Smooth muscle cell (in vitro differentiated cells): ENCODE measurements around the gene HOXC6. TPM values are rescaled to one million over a fixed set of nuclear protein-coding genes. Genes with fewer than 3 reads are reported as not detected.

Experiments used
- DNase-seq: peaks from one replicate; lab custom pipeline; 2025; ENCODE audit not compliant: unreplicated experiment; lab: John Stamatoyannopoulos, UW
- H2AFZ ChIP-seq: fragments of 200-600 bp; sonication (generic); 2 replicates; pipeline ENCODE4 v1.6.0; 2016; ENCODE audit warnings: antibody characterized with exemption, low read depth, mild to moderate bottlenecking
- H3F3A ChIP-seq: fragments of 200-600 bp; sonication (generic); 2 replicates; pipeline ENCODE4 v1.6.0; 2017; ENCODE audit warnings: antibody characterized with exemption, low read depth
- H3K27ac ChIP-seq: fragments of 200-600 bp; sonication (generic); 2 replicates; pipeline ENCODE4 v1.5.1; 2016; ENCODE audit warnings: low read depth, mild to moderate bottlenecking
- H3K27me3 ChIP-seq: fragments of 200-600 bp; sonication (generic); 2 replicates; pipeline ENCODE4 v1.6.1; 2016; ENCODE audit warnings: low read depth, mild to moderate bottlenecking
- H3K36me3 ChIP-seq: fragments of 200-600 bp; sonication (generic); 2 replicates; pipeline ENCODE4 v1.5.1; 2016; ENCODE audit warnings: low read depth
- H3K4me1 ChIP-seq: fragments of 200-600 bp; sonication (generic); 2 replicates; pipeline ENCODE4 v1.5.1; 2016; ENCODE audit warnings: low read depth
- H3K4me2 ChIP-seq: fragments of 200-600 bp; sonication (generic); 2 replicates; pipeline ENCODE4 v1.6.0; 2016; ENCODE audit warnings: mild to moderate bottlenecking
- H3K4me3 ChIP-seq: fragments of 200-600 bp; sonication (generic); 2 replicates; pipeline ENCODE4 v1.5.1; 2016; ENCODE audit warnings: mild to moderate bottlenecking
- H3K79me2 ChIP-seq: fragments of 200-600 bp; sonication (generic); 2 replicates; pipeline ENCODE4 v1.6.0; 2016; ENCODE audit warnings: low read depth, mild to moderate bottlenecking
- H3K9ac ChIP-seq: fragments of 200-600 bp; sonication (generic); 2 replicates; pipeline ENCODE4 v1.6.0; 2016; ENCODE audit warnings: low read depth
- H3K9me3 ChIP-seq: fragments of 200-600 bp; sonication (generic); replicated peaks from 2 replicates; pipeline ENCODE4 v1.5.1; 2016; ENCODE audit warnings: low read depth
- H4K20me1 ChIP-seq: fragments of 200-600 bp; sonication (generic); 2 replicates; pipeline ENCODE4 v1.6.0; 2016; ENCODE audit warnings: low read depth
- CTCF ChIP-seq: fragments of 200-600 bp; sonication (generic); IDR thresholded peaks from 2 replicates; pipeline ENCODE4 v1.5.1; 2017; ENCODE audit warnings: borderline replicate concordance, mild to moderate bottlenecking, antibody characterized with exemption; ENCODE audit not compliant: insufficient read depth, poor library complexity, severe bottlenecking
- WGBS: methylation state at CpG from one replicate; pipeline ENCODE4 v1.1.7; 2016; ENCODE audit warnings: low lambda C conversion rate; 5-methylcytosine and 5-hydroxymethylcytosine counted together
- polyA plus RNA-seq: library from polyadenylated mRNA; unstranded; fragments of >200 nt; fragmentation: Nextera tagmentation; extraction: Ambion mirVana; gene quantifications from 2 replicates; pipeline ENCODE4 v1.2.1, GENCODE V29; 2016
- total RNA-seq: library from RNA; depleted of rRNA; stranded (reverse); fragments of >200 nt; gene quantifications from 2 replicates; pipeline ENCODE4 v1.2.3, GENCODE V29; 2014

Gene HOXC6
- total and polyA plus RNA-seq, 2 experiments from 2014 or later: 3.1 to 12.3 TPM

- no peak overlapping the region for H3K27ac ChIP-seq
- no peaks in the 10 kb centered on the region for H3F3A ChIP-seq
- H3K9me3 ChIP-seq: no peaks in the 10 kb centered on the region
- H3K4me1 ChIP-seq: no peaks in the 10 kb centered on the region
- TF ChIP-seq CTCF: no peak
- peaks cover 100% of the 10 kb centered on the region for H3K27me3 ChIP-seq
- no peak overlapping the region for H3K4me2 ChIP-seq
- no peaks in the 10 kb centered on the region for H3K79me2 ChIP-seq
- DNase-seq: no peak
- no peaks in the 10 kb centered on the region for H3K36me3 ChIP-seq
- H3K9ac ChIP-seq: no peak overlapping the region
- H3K4me3 ChIP-seq: no peak overlapping the region
- H2AFZ ChIP-seq: no peak overlapping the region
- H4K20me1 ChIP-seq: no peaks in the 10 kb centered on the region
- WGBS: 39% methylated on average over 5 of the region's 5 CpGs
Observed at GRCh38 chr12:54038284-54038870, 10.1 kb downstream of the HOXC6 start.

- TF ChIP-seq CTCF: no peak
- H3K27me3 ChIP-seq: peaks cover 99% of the 10 kb centered on the region
Observed at GRCh38 chr12:54038871-54039414, 10.7 kb downstream of the HOXC6 start.

GRCh38 chr12:54039417-54040147, 11.3 kb downstream of the HOXC6 start:
- H3K9ac ChIP-seq: no peak overlapping the region
- no peaks in the 10 kb centered on the region for H3K79me2 ChIP-seq
- no peak overlapping the region for H2AFZ ChIP-seq
- no peaks in the 10 kb centered on the region for H3F3A ChIP-seq
- no peak for TF ChIP-seq CTCF
- WGBS: 25% methylated on average over 16 of the region's 16 CpGs
- no peaks in the 10 kb centered on the region for H3K36me3 ChIP-seq
- H3K9me3 ChIP-seq: no peaks in the 10 kb centered on the region
- no peaks in the 10 kb centered on the region for H3K4me1 ChIP-seq
- no peak overlapping the region for H3K4me2 ChIP-seq
- peaks cover 99% of the 10 kb centered on the region for H3K27me3 ChIP-seq
- no peak overlapping the region for H3K4me3 ChIP-seq
- no peaks in the 10 kb centered on the region for H4K20me1 ChIP-seq
- no peak for DNase-seq
- no peak overlapping the region for H3K27ac ChIP-seq

More at GRCh38 chr12:54038871-54039414, 10.7 kb downstream of the HOXC6 start:
- 38% methylated on average over 9 of the region's 9 CpGs for WGBS
- Histone ChIP-seq H3K27ac (no peak overlapping the region), H3K79me2 (no peaks in the 10 kb centered on the region), H3K36me3 (no peaks in the 10 kb centered on the region), H3K9ac (no peak overlapping the region), H3K4me1 (no peaks in the 10 kb centered on the region), H2AFZ (no peak overlapping the region), H3K9me3 (no peaks in the 10 kb centered on the region), H4K20me1 (no peaks in the 10 kb centered on the region), H3K4me2 (no peak overlapping the region), H3K4me3 (no peak overlapping the region), H3F3A (no peaks in the 10 kb centered on the region)
- DNase-seq: no peak
